NCI-H2196 treated with DMSO at 0.1 percent for 48 hours (cell line): ENCODE results near the gene CEP63.

Experiments
- DNase-seq: peaks from one replicate; lab custom pipeline; 2025; ENCODE audit not compliant: unreplicated experiment; lab: John Stamatoyannopoulos, UW

CEP63 gene

DNA sequence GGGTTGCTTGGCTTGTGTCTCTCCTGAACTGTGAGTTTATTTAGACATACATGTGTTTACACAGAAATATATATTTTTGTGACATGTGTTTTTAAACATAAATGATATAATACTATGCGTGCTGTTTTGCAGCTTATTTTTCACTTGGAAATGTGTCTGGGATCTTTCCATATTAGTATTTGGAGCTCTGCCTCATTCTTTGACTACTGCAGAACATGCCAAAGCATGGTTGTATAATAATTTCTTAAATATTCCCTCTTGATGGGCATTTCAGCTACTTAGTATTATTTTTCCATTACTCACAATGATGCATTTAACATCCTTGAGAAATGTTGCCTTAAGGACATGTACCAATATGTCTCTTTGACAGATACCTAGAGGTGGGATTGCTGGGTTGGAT is 19.5 kb upstream of the CEP63 start:
- DNase-seq, result no peak

DNA sequence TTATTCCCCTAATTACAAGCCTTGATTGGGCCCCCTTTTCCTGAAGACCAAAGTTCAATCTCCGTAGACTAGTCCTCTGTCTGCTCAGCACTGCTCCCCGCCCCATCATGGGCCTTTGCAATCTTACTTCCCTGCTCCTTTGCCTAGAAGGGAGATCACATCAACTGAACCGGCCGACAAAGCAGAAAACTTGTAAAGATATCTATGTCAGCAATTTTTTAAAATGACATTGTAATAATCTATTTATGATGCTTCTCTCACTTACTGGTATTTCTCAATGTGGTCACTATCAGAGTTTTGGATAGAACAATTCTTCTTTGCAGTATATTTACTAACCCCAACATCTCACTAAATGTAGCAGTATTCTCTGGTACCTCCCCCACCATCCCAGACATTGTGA is 17.3 kb upstream of the CEP63 start:
- DNase-seq, result no peak

DNA sequence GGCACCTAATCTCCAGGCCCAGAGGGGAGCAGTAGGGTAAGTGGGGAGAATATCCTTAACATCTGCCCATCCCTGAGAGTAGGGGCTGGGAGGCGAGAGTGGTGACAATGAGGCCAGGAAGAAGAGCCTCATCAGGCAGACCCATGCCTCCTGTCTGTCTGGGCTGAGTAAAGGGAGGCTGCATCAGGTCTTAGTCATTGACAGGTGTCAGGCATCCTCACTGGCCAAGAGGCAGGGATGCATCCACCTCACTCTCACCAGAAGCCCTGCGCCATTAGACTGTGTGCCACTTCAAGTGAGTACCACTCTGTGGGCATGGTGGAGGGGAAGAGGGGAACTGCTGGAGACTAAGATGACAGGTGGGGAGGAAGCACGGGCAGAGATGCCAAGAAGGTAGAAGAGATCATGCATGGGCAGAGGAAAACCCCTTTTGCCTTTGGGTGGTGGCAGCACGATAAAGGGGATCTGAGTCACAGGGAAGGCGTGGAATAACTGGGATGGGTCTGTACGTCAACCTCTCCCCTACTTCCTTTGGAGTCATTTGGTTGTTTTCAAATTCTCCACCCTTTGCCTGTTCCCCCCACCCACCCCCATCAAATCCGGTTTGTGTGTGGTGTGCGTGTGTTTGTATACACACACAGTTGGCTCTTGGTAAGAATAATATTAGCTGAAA is 14.2 kb upstream of the CEP63 start:
- DNase-seq, result no peak

DNA sequence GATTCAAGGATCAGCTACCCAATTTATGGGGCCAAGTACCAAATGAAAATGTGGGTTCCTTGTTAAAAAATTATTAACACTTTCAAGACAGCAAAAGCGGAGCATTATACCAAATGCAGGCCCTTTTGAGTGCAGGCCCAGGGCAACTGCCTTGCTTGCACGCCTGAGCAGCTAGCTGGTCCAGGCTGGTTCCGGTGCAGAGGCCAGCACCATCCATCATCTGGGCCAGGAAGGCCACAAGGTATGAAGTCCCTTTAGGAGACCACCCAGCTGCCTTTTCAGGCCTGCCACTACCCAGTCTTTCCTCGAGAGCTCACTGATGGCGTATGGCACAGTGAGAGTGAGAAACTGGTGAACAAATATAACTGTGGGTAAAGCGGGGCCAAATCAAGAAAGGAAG is 13.0 kb upstream of the CEP63 start:
- no peak for DNase-seq

DNA sequence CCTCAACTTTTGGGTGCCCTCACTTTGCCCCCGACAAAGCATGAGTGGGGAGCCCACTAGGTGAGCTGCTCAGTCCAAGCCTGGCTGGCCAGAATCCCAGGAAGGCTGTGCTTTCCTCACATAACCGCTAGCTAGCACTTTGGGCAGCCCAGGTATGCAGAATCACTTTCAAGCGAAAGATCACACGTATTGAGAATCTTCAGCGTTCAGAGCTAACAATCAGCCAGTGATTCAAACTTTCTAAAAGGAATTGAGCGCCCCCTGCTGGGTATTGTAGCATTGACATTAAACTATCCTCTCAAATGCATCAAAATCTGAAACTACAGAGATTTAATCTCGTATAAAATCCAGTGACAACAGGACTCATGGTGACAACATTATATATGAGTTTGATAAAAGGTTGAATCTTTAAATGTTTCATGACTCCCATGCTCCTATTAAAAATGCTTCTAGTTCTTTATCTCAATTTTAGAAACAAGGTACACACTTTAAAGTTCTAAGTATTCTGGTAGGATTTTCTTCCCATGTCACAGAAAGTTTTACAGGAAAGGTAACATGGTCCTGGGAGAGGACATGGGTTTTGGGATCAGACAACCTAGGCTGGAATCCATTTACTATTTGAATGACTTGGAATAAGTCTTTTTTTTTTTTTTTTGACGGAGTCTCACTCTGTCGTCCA is 11.8 kb upstream of the CEP63 start:
- peak; percentile 77 for DNase-seq

DNA sequence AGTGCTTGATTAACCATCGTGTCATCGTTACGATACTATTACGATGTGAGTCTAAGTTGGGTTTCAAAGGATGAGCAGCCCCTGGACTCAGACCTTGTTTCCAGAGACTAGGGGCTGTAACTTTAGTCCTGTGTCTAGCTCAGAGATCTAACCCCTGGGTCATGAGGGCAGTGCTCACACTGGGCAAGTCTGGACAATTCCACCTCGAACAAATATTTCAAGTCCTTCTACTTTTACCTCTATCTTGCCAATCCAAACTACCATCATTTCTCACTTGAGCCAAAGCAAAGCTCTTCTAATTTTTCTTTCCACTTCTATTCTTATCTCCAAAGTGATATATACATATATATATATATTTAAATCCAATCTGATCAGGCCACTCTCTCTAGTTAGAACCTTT is 10.9 kb upstream of the CEP63 start:
- DNase-seq, result no peak

DNA sequence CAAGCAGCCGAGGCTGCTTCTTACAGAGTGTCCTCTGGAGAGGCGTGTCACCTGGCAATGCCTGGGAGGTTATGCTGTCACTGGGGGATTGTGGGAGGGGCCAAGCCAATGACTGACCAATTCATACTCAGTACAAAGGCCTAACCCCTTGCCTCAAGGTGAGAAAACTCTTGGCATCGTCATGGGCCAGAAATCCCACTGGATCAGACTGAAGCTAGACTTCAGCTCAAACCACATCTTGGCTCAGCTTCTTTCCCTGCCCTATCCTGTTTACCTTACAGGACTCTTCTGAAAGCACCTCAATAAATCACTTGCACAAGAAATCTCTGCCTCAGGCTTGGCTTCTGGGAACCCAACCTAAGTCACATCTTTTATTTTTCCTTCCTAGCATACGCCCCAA is 9.6 kb upstream of the CEP63 start:
- DNase-seq, result no peak

DNA sequence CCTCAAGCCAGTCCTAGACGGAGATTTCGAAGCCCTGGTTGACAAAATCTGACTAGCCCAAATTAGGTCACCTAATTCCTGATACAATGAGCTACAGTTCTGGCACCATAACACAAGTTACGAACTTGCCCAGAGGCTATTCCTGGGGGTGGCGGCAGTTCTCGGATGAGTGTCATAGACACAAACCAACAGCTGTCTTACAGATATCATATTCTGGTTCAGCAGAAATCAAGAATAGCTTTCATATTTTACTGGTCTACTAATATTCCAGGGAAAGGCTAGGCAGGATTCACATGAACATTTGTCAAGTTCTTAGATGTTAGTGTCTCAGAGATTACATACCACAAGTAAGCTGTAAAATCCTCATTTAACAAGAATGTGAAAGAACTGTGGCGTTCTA is 8.9 kb upstream of the CEP63 start:
- DNase-seq, result no peak

DNA sequence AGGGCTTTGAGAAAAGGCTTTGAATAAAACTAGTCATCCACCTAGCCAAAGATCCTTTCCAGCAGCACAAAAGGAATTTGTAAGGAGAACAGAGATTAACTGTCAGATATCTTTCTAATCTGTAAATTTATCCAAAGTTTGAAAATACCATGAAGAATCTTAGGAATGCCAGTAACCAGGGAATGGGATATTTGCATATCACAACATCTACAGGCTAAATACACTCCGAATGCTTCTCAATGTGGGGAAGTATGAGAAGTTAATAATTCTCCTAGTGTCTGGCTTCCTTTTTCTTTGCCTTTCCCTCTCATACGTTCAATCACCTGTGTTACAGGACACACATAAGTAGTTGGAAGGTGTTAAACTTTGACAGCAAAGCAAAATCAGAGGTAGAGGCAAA is 7.9 kb upstream of the CEP63 start:
- no peak for DNase-seq

DNA sequence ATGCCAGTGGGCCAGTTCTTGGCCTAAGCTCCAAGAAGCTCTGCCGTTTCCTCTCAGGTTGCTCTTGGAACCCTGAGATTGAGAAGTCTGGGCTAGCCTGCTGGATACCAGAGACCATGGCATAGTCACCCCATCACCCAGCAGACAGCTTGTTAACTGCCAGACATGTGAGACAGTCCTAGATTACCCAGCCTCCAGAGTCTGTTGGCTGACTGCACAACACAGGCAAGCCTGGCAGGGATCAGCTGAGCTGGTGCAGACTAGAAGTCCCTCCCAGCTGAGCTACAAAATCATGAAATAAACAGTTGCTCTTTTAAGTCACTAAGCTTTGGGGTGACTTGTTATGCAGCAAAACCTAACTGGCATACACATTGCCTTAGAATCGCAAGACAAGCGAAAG is 5.3 kb upstream of the CEP63 start:
- DNase-seq, result no peak

DNA sequence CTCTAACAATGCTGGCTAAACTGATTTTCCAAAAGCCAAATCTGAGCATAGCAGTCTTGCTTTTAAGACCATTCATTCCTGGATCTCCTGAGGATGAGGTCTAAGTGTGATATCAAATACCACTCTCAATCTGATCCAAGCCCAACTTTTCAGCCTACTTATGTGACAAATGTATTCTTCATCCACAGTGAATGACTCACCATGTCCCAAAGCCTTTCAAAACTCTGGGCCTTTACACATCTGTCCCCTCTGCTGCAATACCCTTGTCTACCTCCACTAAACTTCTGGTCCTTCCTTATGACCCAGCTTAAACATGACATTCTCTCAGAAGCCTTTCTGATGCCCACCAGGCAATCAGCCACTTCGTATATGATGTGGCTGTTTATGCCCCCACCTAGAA is 4.7 kb upstream of the CEP63 start:
- DNase-seq, result no peak

DNA sequence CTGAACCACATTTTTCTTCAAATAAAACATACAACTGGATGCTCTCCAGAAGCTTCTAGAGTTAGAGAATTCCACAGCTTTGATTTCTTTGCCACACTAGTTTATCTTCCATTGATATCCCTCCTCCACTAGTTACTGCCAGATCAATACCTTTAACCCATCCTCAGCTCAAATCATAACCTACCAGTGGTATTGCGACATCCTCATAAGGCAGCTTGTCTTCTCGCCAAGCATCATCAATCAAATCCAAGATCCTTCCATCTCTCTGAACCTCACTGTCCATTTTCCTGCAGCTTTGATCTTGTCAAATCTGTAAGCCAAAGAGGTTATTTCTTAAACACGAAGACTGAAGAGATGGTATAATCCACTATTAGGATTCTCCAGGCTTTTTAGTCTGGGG is 3.2 kb upstream of the CEP63 start:
- no peak for DNase-seq

DNA sequence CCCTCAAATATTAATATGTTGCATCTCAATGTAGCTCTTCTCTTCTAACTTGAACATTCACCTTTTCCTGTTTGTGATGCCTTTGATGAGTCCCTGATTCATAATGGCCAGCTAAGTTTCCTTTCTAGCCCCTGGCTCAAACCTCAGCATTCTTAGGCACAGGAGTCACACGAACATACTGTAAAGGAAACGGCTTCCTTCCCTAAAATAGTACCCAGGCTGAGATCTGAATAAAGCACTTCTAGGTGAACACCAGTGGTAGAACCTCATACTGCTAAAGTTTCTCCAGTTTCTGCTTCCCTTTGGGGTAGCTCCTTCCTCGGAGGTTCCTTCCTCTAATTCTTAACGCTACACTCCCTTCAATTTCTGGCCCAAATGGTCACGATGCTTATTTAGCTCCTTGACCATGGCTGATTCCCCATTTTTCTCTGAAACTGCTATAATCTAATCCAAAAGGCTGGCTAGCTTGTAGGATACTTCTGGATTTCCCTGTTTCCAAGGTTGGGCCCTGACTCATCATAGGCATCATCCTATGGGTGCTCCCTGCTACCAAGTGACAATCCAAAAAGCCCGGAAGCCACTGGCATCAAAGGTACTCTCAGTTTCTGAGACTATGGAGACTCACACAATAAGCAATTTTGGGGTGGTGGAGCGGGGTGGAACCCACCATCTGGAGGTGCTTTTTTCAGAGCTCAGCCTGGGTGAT is 2.5 kb upstream of the CEP63 start:
- no peak for DNase-seq

DNA sequence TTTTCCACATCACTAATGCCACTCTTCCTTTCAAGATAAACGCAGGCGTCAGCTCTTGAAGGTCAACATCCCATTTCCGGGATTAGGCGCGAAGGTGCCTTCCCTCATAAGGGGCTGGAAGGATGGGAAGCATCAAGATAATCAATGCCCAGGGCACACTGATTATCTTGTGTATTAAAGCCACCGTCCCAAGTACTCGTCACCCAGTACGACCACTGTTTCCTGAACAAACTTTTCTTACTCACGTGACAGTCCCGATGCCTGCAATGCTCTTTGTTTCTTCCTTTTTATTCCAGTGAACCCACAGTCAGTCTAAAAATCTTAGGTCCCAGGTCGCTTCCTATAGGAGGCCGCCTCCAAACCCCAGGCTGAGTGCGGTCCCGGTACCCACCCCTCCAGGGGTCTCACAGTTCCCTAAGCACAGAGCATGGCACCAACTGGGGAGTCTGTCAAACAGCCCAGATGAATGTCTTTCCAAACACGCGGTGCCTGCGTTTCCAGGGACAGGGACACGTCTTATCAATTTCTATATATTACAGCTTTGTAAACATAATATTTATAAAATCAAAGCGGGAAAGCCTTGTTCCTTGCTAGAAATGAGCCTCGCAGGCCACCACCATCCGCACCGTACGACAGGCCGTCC is 661 bp upstream of the CEP63 start:
- DNase-seq, result no peak

DNA sequence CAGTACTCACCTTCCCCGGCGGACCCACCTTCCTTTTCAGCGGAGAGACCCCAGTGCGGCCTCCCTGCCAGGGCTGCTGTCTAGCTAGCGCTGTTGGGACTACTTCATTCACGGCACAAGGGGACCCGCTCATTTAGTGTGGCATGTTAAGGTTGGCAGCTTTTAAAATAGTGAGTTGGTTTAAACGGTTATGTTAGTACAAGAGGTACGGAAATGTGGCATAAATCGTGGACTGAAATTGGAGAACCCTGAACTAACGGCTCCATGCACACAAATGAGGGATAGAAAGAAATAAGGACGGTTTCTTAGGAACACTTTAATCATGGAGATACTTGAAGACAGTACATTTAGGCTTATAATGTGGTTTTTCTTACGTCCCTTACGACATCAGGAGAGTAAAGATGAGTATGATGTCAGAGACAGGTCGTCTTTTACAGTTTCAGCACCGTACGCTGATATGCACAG is 752 bp downstream of the CEP63 start:
- no peak for DNase-seq

DNA sequence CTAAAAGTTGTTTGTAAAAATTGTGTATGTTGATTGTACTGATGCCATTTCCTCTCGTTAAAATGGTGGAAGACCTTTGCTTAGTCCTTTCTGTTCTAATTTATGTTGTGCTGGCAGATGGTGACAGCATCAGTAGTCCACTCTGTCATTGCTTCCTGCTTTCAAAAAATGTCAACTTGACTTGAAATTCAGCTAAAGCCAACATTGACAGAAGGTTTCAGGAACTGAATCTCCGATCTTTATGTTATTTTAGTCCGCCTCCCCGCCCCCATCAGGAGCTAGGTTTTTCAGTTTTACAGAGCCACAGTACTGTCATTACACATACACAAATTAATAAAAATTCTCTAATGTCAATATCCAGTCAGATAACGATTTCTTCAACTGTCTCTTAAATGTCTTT is 1.5 kb downstream of the CEP63 start:
- no peak for DNase-seq

DNA sequence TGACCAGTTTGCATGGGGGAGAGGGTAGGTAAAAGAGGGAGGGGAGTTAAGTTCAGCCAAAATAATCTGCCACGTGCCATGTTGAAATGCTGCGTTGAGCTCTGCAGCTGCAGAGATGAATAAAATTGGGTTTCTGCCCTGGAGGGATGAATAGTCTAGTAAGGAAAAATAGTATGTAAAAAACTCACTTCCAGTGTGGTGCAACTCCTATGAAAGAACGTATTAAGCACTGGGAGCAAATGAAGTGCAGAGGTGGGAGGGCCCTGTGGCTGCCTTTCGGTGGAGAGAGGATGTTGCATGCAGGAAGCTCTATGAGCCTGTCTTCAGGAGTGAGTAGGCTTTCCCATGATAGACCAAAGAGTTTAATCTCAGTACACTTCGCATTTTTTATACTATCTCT is 8.6 kb downstream of the CEP63 start:
- DNase-seq, result no peak

DNA sequence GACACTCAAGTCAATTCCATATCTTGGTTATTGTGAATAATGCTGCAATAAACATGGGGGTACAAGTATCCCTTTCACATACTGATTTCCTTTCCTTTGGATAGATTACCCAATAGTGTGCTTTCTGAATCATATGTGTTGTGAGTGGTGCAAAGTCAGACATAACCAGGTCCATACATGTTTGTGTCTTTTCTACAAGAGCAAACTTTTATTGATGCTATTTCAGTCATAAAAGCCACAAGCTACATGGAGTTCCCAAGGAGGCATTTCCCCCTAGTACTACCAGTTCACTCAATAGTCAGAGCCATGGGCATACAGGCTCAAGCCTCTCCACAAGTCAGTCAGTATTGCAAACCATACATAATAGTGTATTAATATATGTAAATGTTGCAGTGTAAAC is 10.1 kb downstream of the CEP63 start:
- no peak for DNase-seq

DNA sequence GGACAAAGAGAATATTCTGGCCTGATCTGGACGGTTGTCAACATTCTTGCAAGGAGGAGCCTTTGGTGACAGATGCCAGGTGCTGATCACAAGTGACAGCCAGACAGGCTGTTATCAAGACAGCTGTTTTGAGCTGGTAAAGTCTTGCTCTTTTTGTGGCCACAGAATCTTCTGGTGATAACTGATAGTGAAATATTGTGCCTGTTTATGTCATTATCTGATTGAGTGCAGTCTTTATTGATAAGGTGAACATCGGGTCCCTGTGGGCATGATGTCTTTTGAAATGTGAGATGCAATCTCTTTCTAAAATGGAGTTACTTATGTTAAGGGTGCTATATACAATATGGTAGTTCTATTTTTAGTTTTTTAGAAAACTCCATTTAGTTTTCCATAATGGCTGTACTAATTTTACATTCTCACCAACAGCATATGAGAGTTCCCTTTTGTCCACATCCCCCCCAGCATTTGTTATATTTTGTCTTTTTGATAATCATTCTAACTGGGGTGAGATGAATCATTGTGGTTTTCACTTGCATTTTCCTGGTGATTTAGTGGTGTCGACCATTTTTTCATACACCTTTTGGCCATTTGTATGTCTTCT is 10.7 kb downstream of the CEP63 start:
- DNase-seq, result no peak

DNA sequence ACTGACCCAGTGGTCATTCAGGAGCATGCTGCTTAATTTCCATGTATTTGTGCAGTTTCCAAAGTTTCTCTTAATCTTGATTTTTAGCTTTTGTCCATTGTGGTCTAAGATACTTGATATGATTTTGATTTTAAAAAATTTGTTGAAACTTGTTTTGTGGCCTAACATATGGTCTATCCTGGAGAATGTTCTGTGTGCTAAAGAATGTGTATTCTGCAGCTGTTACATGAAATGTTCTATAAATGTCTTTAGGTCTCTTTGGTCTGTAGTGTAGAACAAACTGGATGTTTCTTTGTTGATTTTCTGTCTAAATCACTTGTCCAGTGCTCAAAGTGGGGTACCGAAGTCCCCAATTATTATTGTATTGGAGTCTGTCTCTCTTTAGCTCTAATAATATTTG is 17.4 kb downstream of the CEP63 start:
- no peak for DNase-seq

DNA sequence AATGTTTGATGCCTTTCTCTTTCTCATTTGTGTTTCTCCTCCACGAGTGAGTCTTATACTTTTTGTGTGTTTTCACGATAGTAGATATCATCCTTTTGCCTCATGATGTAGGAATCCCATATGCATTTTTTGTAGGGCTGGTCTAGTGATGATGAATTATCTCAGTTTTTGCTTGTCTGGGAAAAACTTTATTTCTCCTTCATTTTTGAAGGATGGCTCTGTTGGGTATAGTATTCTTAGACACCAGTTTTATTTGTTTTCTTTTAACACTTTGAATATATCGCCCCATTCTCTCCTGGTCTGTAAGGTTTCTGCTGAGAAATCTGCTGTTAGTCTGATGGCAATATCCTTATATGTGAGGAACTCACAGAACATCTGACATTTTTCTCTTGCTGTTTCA is 18.3 kb downstream of the CEP63 start:
- no peak for DNase-seq

DNA sequence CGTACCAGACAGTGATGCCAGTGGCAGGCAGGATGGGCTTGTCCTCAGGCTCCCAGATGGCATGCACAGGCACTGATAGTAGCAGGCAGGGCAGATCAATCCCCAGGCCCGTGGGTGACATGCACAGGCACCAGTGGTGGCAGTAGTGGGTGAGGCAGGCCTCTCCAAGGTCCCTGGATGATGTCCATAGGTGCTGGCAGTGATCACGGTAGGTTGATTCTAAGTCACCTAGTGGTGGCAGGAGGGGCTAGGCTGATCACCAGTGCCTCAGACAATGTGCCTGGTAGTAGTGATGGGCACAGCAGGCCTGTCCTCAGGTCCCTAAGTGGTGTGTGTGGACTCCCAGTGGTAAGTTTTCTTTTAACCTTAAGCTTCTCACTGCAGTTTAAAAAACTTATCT is 19.6 kb downstream of the CEP63 start:
- DNase-seq, result no peak
